ENCODE results near the gene LLGL2.
A peak's percentile ranks its signal among the peaks of the same experiment; 100 is the strongest.
"Not testable (repeated sequence)": the region's sequence is repeated elsewhere in the genome, so short reads cannot be mapped to it uniquely, and the experiment has no call there.

LLGL2 gene, protein sequence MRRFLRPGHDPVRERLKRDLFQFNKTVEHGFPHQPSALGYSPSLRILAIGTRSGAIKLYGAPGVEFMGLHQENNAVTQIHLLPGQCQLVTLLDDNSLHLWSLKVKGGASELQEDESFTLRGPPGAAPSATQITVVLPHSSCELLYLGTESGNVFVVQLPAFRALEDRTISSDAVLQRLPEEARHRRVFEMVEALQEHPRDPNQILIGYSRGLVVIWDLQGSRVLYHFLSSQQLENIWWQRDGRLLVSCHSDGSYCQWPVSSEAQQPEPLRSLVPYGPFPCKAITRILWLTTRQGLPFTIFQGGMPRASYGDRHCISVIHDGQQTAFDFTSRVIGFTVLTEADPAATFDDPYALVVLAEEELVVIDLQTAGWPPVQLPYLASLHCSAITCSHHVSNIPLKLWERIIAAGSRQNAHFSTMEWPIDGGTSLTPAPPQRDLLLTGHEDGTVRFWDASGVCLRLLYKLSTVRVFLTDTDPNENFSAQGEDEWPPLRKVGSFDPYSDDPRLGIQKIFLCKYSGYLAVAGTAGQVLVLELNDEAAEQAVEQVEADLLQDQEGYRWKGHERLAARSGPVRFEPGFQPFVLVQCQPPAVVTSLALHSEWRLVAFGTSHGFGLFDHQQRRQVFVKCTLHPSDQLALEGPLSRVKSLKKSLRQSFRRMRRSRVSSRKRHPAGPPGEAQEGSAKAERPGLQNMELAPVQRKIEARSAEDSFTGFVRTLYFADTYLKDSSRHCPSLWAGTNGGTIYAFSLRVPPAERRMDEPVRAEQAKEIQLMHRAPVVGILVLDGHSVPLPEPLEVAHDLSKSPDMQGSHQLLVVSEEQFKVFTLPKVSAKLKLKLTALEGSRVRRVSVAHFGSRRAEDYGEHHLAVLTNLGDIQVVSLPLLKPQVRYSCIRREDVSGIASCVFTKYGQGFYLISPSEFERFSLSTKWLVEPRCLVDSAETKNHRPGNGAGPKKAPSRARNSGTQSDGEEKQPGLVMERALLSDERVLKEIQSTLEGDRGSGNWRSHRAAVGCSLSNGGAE

DNA sequence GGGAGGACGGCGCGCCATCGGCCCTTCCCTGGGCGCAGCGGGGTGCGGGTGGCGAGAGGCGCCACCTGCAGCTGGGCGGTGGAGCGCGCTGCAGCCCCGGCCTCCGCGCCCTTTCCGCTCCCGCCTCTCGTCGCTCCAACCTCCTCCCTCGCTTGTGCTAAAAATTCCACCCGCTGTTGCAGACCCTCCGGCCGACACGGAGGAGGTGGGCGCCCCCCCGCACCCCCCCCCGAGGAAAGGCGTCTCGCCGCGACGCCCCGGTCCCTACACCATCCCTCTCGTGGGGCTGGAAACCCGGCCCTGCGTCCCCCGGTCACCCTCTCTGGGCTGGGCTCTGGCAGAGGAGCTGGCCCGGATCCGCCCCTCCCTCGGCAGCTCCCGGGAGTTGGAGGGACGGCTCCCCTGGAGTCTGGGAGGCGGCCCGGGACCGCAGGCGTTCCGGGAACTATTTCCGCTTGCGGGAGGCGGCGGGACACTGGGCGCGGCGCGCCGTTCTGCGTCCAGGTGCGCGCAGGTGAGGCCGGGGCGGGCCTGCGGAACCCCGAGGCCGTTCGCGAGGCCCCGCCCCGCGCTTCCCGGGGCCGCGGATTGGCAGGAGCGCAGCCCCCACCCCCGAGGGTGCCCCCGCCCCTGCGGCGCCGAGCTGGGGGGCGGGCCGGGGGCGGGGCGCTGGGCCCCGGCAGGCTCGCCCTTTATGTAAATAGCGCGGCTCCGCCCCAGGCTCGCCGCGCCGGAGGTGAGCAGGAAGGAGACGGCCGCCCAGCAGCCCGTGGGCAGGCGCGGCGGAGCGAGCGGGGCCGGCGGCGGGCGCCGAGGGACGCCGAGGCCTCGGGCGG, at the start of gene LLGL2:
Gene LLGL2, plus strand, starts transcription at position 728 of the 836 bp plus-strand sequence. CDS start 17,730 bp downstream, outside the sequence.
- peak; percentile 51 for FAIRE-seq
- peak; percentile 93 for DNase-seq (ENCODE audit: insufficient read length, low spot score)

DNA sequence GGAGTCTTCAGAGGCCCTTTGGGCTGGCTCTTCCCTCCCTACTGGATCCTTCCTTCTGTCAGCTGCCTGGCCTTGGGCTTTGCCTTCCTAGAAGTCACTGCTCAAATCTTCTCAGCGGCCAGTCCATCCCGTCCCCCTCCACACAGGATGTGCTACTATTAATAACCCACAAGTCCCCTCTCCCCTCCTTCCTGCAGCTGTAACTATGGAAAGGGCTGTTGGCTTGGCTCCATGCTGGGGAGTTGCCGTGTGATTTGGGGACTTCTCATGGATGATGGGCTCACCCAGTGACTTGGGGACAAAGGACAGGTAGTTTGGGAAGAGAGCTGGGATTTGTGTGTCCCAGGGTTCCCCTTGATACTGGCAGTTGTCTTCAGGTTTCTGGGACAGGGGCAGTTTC, 49.6 kb upstream of the LLGL2 start:
- no peak for DNase-seq (ENCODE audit: insufficient read length, low spot score)

DNA sequence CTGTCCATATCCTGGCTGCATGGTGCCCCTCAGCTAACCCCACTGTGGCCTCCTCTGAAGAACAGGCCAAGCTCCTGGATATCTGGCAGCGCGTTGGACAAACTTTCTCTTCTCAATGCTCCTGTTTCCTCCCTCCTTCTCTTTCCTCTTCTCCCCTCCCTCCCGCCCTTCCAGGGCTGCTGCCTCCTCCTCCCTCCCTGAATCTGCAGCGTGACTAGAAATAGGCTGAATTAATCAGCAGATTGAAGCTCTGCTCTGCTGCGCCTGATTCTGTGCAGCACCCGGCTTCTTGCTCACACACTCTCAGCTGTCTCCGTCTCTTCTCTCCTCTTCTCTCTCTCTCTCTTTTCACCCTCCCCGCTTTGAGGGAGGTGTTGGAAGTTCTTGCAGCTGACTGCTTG, 49.2 kb upstream of the LLGL2 start:
- DNase-seq (ENCODE audit: insufficient read length, low spot score) (no peak), FAIRE-seq (no peak)

More for the DNA sequence above, 49.6 kb upstream of the LLGL2 start:
- FAIRE-seq: no peak

DNA sequence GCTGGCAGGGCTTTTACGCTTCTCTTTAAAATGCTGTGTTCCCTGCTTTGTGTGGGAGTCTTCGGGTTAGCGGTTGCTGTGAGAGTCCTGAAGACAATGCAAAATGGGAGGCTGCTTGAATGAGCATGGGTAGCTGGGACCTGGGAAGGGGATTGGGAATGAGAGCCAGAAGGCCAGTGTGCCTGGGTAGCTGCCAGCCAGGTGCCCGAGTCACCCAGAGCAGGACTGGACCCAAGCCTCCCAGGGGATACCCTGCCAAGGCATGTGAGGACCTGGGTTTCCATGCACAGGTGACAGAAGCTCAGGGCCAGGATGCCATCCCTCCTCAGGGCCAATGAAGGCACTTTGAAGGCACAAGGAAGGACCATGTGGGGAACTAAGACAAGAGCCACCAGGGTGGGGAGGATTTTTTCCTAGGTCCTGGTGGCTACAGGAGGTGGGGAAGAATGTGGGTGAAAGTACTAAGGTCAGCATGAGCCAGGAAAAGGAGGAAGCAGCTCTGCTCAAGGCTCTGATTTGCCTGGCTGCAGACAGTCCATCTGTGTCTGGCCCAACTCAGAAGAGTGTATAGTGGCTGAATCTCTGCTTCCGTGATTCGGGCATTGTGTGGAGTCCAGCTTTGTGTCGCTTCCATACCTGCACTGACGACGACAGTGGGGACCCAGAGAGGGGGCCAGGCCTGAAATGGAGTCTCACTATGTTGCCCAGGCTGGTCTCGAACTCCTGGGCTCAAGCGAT, 48.6 kb upstream of the LLGL2 start:
- DNase-seq (ENCODE audit: insufficient read length, low spot score) (no peak), FAIRE-seq (no peak)

DNA sequence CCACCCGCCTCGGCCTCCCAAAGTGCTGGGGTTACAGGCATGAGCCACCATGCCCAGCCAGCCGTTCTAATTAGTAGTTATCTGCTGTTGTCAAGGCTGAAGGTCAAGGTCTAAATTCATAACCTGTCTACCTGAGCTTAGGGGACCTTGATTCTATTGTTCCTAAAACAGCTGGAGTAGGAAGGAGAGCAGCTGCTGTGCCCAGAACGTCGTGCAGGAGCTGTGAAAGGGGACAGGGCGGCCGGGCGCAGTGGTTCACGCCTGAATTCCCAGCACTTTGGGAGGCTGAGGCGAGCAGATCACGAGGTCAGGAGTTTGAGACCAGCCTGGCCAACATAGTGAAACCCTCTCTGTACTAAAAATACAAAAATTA, 48.0 kb upstream of the LLGL2 start:
- DNase-seq (ENCODE audit: insufficient read length, low spot score); FAIRE-seq: not testable (repeated sequence)

DNA sequence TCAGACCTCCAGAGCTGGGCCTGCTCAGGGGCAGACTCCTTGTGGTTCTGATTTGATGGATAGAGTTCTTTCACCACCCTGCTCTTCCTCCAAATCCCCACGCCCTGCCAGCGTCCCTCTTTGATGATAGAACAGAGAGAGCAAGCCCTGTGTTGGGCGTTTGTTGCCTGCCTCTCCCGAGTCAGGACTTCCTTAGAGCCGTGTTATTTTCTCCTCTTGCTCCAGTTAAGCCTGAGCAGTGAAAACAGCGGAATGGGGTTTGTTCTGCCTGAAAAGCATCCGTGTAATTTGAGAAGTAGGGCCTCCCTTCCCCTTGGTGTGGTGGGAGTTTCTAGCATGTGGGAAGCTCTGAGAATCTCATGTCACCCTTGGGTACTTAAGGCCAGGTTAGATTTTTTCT, 47.0 kb upstream of the LLGL2 start:
- no peak for FAIRE-seq

DNA sequence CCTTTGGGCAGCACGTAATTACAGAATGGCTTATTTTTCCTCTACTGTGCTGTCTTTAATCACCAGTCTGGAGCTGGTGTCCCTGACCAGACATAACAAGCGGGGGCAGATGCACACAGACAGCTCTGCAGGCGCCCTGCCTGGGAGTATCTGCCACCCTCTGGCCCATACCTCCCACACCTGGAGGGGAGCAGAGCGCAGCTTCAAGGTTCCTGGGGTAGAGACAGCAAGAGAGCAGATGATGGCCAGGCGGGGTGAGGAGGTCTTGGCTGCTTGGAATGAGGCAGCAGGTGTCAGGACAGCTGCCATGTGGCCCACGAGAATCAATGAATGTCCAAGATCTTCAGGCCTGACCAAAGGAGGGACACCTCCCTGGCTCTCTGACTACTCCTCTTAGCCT, 45.2 kb upstream of the LLGL2 start:
- DNase-seq (ENCODE audit: insufficient read length, low spot score) (no peak), FAIRE-seq (no peak)

More for the DNA sequence above, 47.0 kb upstream of the LLGL2 start:
- DNase-seq (ENCODE audit: insufficient read length, low spot score): no peak

DNA sequence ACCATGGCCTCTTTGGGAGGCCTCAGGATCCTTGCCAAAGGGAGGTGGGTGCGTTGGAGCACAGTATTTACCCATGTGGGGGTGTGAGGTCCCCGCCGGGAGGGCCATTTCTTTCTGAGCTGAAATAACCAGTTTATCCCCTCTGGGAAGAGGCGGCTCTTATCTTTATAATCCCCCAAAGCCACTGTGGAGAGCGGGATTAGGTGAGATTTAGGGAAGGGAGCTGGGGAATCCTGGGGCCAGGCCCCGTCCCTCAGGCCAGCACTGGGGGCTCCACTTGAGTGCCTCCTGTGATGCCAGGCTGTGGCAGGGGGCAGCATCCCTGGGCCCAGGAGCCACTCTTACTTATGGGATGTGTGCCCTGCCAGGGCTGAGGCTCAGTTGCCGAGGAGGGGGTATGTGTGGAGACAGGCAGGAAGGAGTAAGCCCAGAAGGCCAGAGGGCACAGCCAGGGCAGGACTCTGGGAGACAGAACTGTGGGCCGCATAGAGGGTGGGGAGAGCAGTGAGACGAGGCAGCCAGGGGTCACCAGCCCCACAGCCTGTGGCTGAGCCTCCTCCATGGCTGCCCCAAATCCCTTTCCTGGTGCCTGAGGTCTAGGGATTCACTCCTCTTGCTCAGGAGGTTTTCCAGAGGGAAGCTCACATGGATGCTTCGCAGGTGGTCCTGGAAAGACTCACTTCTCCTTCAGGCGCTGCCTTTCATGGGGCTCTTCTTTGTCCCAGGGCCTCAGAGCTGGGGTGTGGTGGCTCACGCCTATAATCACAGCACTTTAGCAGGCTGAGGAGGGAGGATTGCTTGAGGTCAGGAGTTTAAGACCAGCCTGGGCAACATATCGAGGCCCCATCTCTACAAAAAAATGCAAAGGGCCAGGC, 44.1 kb upstream of the LLGL2 start:
- DNase-seq (ENCODE audit: insufficient read length, low spot score) (no peak), FAIRE-seq (no peak)

DNA sequence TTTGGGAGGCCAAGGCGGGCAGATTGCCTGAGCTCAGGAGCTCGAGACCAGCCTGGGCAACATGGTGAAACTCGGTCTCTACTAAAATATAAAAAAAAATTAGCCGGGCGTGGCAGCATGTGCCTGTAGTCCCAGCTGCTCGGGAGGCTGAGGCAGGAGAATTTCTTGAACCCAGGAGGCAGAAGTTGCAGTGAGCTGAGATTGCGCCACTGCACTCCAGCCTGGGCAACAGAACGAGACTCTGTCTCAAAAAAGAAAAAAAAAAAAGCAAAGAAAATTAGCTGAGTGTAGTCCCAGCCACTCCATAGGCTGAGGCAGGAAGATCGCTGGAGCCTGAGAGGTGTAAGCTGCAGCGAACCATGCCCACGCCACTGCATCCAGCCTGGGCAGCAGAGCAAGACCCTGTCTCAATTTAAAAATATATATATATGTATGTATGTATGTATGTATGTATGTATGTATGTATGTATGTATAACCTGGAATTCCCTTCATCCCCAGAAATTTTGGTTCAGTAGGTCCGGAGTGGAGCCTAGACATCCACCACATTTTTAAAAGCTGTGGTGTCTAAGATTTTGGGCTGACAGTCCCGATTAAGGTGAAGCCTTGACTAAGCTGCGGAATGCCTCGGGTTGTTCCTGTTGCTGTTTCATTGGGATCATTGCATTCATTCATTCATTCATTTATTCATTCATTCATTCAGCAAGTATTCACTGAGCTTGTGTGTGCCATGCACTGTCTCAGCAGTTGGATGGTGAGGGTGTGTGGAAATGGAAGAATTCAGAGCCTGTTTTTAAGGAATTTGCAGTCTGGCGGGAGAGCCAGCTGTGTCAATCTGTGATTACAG, 43.2 kb upstream of the LLGL2 start:
- no peak for DNase-seq (ENCODE audit: insufficient read length, low spot score)
- peak; percentile 42 for FAIRE-seq

DNA sequence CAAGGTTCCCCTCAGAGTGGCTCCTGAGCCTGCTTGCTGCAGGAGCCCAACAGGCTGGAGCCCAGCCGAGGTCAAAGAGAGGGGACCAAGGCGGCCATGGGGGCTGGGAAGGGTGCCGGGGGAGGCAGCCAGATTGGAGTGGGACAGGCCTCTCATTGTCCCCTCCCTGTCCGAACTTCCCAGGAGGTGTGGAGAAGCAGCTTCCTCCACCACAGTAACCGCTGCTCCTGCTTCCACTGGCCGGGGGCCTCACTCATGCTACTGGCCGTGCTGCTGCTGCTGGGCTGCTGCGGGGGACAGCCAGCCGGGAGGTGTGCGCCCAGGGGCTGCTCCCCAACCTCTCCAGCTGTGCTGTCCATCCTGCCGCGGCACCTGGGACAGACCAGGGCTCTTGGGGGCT, 39.8 kb upstream of the LLGL2 start:
- FAIRE-seq: no peak

DNA sequence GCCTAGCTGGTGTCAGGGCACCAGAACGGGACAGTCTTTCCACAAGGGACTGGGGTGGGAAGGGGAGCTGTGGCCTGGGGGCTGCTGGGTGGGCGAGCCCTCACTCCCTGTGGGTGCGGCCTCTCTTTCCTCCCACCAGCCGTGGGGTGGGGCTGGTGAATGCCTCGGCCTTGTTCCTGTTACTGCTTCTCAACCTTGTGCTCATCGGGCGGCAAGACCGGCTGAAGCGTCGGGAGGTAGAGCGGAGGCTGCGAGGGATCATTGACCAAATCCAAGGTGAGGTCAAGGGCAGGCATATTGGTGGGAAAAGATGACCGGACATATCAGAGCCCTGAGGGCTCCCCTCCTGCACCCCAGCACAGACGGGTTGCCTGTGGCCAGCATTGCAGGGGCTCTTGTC, 39.3 kb upstream of the LLGL2 start:
- no peak for FAIRE-seq

More for the DNA sequence above, 39.8 kb upstream of the LLGL2 start:
- DNase-seq (ENCODE audit: insufficient read length, low spot score): no peak

DNA sequence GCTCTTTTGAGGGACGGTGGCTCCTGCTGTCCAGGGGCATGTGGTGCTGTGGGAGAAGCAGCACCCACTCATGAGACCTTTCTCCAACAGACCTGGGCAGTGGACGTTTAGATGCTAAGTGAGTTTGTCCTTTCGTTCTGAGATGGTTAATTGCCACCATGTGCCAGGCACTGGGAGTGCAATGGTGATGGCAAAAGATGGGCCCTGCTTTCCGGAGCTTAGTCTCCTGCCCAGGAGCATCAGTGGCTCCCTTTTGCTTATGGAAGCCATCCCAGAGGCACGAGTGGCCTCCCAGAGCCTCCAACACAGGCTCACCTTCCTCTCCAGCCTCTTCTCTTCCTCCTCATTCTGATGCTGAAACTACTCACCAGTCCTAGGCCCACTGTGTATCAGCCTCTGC, 38.5 kb upstream of the LLGL2 start:
- FAIRE-seq (no peak), DNase-seq (ENCODE audit: insufficient read length, low spot score) (no peak)

More for the DNA sequence above, 39.3 kb upstream of the LLGL2 start:
- DNase-seq (ENCODE audit: insufficient read length, low spot score): no peak

DNA sequence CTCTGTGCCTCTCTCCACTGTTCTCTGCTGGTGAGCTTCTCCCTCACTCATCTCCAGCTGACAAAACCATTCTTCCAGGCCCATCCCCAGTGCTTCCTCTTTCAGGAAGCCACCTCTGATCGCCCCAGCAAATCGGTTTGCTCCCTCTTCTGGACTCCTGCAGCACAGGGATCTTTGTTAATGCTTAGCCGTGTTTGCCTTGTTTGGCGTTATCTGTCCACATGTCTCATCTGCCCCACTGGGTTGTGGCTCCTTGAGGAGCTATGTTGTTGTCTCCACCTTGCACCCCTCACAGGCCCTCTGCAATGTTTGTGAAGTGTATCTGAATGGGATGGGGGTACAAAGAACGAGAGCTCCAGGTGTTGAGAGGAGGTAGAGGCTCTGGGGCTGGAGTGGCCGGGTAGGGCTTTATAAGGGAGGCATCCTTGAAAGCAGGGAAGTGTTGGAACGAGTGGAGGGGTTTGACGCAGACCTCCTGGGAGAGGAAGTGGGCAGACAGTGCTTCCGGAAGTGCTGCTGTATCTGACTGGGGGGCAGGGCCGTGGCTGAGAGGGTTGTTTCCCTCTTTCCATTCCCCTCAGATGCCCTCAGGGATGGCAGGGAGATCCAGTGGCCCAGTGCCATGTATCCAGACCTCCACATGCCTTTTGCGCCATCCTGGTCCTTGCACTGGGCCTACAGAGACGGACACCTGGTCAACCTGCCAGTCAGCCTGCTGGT, 38.0 kb upstream of the LLGL2 start:
- DNase-seq (ENCODE audit: insufficient read length, low spot score): no peak
- no peak for FAIRE-seq

DNA sequence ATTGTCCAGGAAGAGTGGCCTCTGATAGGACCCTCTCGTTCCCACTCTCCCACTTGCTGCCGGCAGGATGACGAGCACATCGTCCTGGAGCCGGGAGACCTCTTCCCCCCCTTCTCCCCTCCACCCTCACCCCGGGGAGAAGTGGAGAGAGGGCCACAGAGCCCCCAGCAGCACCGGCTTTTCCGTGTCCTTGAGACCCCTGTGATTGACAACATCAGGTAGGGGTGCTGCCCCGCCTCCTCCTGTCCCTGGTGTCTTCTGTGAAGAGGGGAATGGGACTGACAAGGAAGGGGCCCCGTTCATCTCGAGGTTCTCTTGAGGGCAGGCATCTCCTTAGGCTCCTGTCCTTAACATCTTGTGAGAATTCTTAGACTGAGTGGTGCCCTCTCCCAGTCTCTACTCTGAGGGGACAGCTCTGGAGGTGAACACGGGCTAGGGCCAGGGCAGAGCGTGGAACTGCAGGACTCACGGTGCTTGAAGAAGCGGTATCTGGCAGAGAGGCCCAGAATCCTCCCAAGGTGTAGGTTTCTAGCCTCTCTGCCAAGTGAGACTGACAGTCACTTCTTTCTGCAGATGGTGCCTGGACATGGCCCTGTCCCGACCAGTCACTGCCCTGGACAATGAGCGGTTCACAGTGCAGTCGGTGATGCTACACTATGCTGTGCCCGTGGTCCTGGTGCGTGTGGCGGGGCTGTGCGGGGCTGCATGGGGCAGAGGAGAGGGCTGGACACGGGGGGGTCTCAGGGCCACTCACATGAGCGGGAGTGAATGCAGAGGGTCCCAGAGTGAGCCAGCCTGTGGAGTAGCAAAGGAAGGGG, 36.6 kb upstream of the LLGL2 start:
- FAIRE-seq: peak; percentile 4

DNA sequence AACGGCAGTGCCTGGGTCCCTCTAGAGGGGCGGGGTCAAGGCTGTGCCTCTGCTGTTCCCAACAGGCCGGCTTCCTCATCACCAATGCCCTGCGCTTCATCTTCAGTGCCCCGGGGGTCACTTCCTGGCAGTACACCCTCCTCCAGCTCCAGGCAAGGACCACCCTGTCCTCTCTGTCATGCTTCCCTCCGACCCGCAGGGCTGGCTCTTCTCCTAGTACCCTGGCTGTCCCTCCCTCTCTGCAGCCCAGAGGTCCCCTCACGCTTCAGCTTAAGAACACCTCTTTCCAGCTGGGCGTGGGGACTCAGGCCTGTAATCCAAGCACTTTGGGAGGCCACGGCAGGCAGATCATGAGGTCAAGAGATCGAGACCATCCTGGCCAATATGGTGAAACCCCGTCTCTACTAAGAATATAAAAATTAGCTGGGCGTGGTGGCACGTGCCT, 36.0 kb upstream of the LLGL2 start:
- FAIRE-seq (no peak), DNase-seq (ENCODE audit: insufficient read length, low spot score) (no peak)

More for the DNA sequence above, 36.6 kb upstream of the LLGL2 start:
- no peak for DNase-seq (ENCODE audit: insufficient read length, low spot score)

DNA sequence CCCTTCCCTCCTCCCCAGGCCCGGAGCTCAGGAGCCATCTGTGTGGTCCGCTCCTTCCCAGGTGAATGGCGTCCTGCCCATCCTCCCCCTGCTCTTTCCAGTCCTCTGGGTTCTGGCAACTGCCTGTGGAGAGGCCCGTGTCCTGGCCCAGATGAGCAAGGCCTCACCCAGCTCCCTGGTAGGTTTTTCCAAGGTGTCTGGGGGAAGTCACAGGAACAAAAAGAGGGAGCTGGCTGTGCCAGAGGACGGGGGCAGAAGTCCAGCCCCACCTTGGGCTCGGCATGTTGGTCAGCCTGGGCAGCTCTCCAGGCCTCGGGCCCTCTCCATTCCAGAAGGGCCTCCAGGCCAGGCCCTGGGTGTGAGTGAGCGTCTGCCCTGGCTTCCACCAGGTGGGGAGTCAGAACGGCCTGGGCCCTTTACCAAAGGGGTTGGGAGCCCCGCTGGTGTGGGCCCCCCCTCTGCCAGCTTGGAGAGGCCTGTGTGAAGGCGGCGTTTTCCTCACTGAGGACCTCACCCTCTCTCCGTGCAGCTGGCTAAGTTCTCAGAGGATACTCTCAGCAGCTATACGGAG, 35.2 kb upstream of the LLGL2 start:
- DNase-seq (ENCODE audit: insufficient read length, low spot score): no peak
- FAIRE-seq: no peak
